Smooth muscle cell of bladder (primary cell): ENCODE measurements around the gene ALPK3. TPM values are rescaled to one million over a fixed set of nuclear protein-coding genes. Genes with fewer than 3 reads are reported as not detected.

Source experiments
- total RNA-seq: library from RNA; depleted of rRNA; stranded (reverse); fragments of >200 nt; gene quantifications from 2 replicates; pipeline ENCODE4 v1.2.3, GENCODE V29; 2014

Gene ALPK3
- total RNA-seq = under 0.01 and 0.37 TPM in 2 replicates

GRCh38 chr15:84816694-84817465 is at the start of gene ALPK3:
ALPK3 (plus strand) TSS chr15:84817356; CDS start chr15:84817453, 97 bp downstream.

GRCh38 chr15:84883916-84884781 is 67.0 kb downstream of the ALPK3 start, which contains the start of gene SLC28A1:
SLC28A1 (plus strand) TSS chr15:84884662; CDS start chr15:84887761, 3,099 bp downstream.

Other genes with a start within 250 kb of the ALPK3 start
- gene ZSCAN2, start 216.3 kb upstream of the ALPK3 start, total RNA-seq = 8.0 and 11.6 TPM in 2 replicates
- 22.0 and 23.8 TPM in 2 replicates for gene WDR73, start 163.1 kb upstream of the ALPK3 start, total RNA-seq
- 1.8 and 2.4 TPM in 2 replicates for gene NMB, start 159.2 kb upstream of the ALPK3 start, total RNA-seq
- 296 and 301 TPM in 2 replicates for gene SEC11A, start 101.2 kb upstream of the ALPK3 start, total RNA-seq
- 1.8 and 3.1 TPM in 2 replicates for gene ZNF592, start 68.8 kb upstream of the ALPK3 start, total RNA-seq
- gene SLC28A1, start 67.3 kb downstream of the ALPK3 start, total RNA-seq = not detected in 2 replicates
- gene PDE8A, start 164.5 kb downstream of the ALPK3 start, total RNA-seq = 27.9 and 31.0 TPM in 2 replicates